GM18870 (cell line): ENCODE data around the gene GMPPB.
"Not testable (repeated sequence)": the region's sequence is repeated elsewhere in the genome, so short reads cannot be mapped to it uniquely, and the experiment has no call there.

Experiments
- ATAC-seq: cut with Tn5 transposase; IDR thresholded peaks from one replicate; pipeline ENCODE4 v1.9.1; 2021; ENCODE audit warnings: moderate library complexity; ENCODE audit not compliant: unreplicated experiment

Gene GMPPB

GRCh38 chr3:49694409-49695070, 29.2 kb downstream of the GMPPB start:
- not testable (repeated sequence) for ATAC-seq

DNA sequence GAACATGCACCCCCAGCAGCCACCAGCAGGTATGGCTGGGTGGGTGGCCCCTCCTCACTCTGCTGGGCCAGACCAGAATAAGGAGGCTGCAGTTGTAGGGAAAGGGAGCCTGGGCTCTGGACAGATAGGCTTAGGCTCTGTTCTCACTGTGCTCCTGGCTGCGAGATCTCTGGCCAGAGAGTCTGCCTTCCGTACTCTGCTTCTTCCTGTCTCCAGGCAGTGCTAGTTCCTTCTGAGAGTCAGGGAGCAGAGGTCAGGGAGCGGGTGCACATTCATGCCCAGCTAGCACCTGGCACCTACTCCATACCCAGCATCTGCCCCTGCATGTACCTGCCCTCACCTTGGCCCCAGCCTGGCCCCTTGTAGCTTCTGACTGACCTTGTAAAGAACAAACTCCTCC, 32.3 kb downstream of the GMPPB start:
- ATAC-seq: not testable (repeated sequence)

DNA sequence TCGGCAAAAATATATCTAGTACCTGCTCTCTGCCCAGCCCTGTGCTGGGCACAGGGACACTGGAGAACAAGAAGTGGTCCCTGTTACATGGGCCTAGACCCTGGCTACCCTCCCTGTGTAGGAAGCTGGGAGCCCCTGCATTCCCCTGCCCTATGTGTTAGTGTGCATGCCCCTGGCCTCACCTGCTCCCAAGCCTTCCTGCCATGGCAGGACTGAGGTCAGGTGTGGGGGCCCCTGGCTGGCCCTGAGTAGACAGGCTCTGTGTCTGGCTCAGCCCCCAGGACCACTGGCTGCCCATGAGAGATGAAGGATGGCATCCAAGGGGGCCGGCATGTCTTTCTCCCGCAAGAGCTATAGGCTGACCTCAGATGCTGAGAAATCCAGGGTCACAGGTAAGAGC, 32.9 kb downstream of the GMPPB start:
- ATAC-seq: not testable (repeated sequence)

DNA sequence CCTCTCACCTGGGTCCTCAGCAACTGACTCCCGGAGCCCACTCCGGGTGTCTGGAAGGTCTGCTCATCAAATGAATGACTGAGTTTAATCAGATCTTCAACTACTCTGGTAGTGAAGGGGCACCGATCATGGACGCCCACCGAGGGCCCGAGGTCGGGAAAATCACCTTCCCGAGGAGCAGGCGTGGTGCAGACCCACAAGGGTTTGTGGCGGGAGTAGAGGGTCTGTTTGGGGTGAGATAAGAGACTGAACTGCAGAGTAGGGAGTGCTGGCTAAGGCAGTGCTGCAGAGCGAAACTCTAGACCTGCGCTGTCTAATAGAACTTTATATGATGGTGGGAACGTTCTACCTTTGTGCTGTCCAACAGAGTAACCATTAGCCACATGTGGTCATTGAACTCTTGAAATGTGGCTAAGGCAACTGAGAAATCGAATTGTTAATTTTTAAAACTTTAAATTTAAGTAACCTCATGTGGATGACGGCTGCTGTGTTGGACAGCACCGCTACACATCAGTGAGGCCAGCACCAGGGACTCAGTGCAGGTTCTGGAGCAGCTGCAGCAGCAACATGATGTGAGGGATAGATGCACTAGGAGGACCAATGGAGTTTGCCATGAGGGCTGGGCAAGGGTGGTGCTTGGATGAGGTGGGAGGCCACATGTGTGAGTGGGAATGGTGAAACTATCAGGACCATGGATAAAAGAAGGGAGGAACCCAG, 33.7 kb downstream of the GMPPB start:
- ATAC-seq: not testable (repeated sequence)

DNA sequence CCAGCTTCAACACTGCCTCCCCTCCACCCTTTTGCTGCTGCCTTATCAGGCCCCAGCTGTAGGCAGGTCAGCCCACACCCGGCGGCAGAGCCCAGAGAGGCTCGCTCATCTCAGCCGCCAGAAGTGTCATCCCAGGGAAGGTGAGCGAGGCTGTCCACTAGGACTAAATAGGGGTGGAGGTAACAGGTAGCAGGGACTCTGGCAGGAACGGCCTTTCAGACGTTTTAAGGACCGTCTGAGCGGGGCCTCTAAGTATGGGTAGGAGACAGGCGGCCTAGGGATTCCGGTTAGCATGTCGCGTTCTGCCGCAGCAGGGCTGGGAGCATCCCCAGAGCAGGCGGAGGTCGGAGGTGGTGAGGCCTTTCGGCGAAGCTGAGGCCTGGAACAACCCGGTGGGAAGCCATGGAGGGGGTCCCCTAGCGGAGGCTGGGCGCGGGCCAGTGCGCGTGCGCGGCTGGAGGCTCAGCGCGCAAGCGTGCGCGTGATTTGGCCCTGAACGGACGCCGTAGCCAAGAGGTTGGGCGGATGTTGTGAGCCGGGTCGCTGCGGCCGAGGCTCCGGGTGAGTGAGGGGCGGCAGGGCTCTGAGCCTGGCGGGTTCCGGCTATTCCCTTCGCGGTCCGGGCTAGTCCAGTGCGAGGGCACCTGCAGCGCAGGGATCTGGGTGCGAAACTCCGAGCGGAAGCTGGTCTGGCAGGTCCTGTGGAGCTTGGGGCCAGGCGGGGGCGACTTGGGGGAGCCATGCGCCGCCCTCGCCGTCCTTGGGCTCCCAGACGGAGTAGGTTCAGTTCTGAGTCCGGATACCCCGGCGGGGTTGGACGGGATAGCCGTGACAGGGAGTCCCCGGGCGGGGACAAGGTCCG, 34.5 kb downstream of the GMPPB start, which contains the start of the genes MST1 and RNF123:
Gene MST1, minus strand, starts transcription at position 429 of the 862 bp plus-strand sequence. CDS start 783 bp downstream, outside the sequence.
Gene RNF123, plus strand, starts transcription at position 512 of the 862 bp plus-strand sequence. CDS start 1,609 bp downstream, outside the sequence.
- no peak for ATAC-seq

GRCh38 chr3:49688338-49689045, 35.3 kb downstream of the GMPPB start:
- not testable (repeated sequence) for ATAC-seq

DNA sequence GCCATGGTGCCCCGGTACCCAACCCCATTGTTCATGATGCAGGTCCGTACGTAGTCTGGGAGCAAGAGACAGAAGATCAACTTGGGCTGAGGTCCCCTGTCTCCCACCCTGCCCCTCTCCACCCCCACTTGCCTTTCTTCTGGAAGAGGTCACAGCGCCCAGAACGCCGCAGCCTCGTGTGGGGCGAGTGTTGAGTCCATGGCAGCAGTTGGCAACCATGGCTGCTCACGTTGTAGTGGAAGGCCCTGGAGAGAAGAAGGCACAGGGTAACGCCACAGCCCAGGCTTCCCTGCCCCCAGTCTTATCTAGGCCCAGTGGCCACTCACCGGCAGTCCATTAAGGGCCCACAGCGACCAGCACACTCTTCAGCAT, 36.3 kb downstream of the GMPPB start:
- not testable (repeated sequence) for ATAC-seq

GRCh38 chr3:49686769-49687423, 36.9 kb downstream of the GMPPB start:
- ATAC-seq: not testable (repeated sequence)

DNA sequence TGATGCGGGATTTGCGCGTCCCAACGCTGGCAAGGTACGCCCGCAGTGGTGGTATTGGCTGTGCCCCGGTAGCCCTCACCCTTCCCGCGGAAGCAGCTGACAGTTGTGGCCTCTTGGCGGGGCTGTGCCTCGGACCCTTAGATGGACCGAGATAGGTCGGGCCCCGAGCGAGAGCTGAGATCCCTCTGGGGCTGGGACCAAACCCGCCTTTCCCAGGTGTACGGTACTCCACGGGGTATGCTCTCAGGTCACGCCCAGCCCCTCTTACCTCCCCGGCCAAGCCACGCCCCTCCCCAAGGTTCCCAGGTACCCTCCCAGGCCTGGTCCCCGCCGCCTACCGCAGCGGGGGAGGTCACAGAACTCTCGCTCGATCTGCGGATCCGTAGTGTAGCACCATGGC, 37.4 kb downstream of the GMPPB start:
- not testable (repeated sequence) for ATAC-seq

DNA sequence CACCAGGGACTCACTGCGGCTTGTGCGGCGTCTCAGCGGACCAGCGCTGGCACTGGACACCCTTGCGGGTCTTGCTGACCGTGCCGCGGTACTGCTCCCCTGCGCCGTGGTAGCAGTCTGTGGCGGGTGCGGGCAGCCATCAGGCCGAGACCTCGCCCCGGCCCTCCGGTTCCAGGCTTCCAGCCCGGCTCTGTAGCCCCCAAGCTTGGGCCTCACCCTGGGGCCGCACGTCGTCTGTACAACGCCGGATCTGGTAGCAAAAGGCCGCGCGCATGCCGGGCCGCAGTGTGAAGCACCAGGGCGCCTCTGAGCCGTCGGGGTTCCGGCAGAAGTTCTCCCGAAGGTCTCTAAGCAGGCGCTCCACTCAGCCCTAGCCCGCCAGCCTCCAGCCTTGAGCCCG, 37.9 kb downstream of the GMPPB start:
- ATAC-seq: not testable (repeated sequence)

DNA sequence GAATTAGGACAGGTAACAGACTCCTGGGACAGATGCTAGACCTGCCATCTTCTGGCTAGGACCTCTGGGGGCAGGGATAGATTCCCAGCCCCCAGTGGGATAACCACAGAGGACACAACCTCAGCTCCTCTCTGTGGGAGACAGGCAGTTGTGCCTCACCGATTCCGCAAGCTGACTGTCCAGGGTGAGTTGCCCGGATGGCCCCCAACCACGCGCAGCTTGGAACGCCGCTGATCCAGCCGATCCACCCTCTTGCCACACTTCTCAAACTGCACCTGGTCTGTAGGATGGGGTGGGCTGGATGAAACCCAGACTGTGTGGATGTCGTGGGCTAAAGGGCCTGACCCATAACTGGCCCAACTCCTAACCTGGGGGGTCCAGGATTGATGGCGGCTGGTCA, 38.6 kb downstream of the GMPPB start:
- ATAC-seq: not testable (repeated sequence)

DNA sequence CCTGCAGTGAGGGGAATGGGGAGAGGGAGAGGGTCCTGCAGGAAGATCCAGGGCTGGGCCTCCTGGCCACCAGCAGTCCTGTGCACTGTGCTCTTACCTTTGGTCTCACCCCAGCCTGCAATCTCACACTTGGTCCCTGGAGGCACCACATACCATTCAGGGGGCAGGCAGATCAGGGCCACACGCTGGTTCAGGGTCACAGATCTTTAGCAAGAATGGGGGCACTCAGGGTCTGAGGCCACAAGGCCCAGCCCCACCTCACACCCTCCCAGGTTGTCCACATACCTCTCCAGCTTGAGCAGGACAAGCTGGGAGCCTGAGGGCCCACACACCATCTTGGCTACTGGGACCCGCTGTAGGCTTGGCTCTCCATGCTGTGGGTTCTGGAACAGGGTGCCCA, 39.3 kb downstream of the GMPPB start:
- not testable (repeated sequence) for ATAC-seq

DNA sequence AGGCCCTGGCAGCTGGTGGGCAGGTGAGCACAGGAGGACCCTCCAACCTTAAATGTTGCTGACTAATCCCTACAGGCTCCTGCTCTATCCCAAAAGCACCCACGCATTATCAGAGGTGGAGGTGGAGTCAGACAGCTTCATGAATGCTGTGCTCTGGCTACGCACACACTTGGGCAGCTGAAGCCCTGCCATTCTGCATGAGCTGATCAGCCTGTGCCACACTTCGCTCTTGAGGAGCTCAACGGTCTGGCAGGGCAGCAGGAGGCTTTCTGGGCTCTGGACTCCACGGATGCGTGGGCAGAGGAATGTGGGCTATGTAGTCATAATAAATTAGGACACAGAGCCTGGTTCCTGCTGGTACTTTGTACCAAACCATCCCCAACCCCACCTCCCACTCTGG, 40.6 kb downstream of the GMPPB start:
- no peak for ATAC-seq

DNA sequence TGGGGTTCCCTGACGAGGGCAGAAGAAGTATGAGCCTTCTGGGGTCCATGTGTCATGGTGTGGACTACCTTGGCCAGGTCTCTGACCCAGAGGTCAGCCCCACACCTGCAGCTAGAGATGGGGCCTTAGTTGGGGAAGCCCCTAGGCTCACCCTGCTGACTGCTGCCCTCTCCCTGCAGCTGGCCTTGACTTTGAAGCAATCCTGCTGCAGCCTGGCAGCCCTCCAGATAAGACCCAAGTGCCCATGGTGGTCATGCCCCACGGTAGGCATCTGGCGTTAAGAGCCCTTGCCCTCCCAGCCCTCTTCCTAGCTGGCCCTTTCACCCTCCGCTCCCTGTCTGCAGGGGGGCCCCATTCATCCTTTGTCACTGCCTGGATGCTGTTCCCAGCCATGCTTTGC, 42.2 kb downstream of the GMPPB start:
- ATAC-seq: no peak

GRCh38 chr3:49681232-49681522, 42.6 kb downstream of the GMPPB start:
- no peak for ATAC-seq

DNA sequence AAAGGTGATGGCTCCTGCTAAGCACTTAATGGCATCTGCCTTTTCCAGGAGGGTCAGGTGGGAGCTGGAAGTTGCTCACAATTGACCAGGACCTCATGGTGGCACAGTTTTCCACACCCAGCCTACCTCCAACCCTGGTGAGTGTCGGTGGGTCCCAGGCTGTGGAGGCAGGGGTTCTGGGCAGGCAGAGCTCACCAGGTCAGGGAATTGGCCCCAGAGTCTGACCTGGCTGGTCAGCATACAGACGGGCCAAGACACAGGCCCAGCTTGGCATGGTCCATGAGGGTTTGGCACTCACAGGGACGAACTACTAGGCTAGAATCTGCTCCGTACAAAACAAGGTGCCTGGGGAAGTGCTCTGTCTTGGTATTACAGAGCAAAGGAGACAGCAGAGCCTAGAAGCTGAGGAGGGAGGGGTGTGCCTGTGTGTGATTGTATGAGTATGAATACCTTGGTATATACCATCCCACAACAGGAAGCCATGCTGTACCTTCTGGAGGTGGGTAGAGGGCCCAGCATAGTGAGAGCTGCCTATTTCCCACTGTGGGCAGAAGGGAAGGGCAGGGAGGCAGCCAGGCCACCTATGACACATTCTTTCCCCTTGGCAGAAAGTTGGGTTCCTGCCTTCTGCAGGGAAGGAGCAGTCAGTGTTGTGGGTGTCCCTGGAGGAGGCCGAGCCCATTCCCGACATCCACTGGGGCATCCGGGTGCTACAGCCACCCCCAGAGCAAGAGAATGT, 43.1 kb downstream of the GMPPB start:
- ATAC-seq: no peak

DNA sequence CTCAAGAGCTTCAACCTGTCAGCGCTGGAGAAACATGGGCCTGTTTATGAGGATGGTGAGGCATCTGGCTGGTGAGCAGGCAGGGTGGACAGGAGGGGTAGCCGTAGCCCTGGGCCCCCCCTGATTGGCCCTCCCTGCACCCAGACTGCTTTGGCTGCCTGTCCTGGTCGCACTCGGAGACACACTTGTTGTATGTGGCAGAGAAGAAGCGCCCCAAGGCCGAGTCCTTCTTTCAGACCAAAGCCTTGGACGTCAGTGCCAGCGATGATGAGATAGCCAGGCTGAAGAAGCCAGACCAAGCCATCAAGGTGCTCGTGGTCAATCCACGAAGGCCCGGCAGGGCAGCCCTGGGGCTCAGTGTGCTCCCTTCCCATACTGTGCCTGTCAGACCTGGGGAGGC, 47.8 kb downstream of the GMPPB start:
- ATAC-seq: no peak

DNA sequence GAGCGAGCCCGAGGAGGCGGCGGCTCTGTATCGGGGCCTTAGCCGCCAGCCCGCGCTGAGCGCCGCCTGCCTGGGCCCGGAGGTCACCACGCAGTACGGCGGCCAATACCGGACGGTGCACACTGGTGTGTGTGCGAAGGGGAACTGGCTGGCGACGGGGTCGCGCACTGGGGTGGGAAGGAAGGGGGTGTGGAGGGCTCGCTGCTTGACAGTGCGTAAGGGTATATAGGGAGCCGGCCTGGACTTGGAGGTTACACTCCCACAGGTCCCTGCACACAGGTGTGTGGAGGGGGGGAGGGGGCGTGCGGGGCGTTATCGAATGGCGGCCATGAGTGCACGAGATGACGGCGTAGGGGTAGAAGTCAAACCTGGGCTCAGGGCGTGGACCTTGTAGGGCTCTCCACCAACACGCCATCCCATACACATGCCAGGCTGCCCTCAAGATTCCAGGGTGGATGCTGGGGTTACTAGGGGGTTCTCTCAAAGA, 49.2 kb downstream of the GMPPB start:
- ATAC-seq: peak; percentile 25

DNA sequence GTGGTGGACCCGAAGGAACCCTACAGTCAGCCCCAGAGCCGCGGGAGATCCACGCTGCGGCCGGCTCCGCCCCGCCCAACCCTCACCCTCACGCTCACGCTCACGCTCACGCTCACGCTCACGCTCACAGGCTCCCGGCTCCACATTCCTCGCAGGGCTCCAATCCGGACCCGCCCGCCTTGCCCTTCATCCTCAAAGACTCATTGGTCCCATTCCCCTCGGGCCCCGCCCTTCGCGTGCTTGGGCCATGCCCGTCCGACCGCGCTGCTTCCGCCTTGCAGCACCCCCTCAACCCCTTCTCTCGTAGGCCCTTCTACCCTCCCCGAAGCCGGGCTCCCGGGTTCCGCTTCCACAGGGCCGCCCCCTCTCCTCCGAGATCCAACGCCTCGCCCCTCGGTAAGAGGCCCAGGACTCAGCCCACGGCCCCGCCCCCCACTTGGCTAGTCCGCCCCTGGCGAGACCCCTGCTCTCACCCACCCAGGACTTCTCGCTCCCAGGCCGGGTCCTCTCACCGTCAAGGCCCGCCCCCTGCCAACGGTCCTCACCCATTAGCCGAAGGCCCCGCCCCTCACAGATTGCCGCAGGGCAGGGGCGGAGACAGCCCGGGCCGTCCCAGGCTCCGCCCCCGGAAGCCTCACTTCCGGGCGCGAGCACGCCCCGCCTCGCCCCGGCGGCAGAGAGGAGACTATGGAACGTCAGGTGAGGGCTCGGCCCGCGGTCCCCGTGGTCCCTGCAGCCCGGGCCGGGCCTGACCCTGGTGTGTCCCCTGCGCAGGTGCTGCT, 49.8 kb downstream of the GMPPB start, which contains the start of gene APEH:
Gene APEH, plus strand, starts transcription at position 637 of the 782 bp plus-strand sequence. Its CDS starts 51 bp downstream, at position 688.
- ATAC-seq: peak; percentile 70
